Panc1 (cell line): ENCODE measurements around the gene CDK6. TPM values are rescaled to one million over a fixed set of nuclear protein-coding genes. Genes with fewer than 3 reads are reported as not detected.

Source experiments
- ATAC-seq: fragments of 200-7000 bp; cut with Tn5 transposase; 2 replicates; pipeline ENCODE4 v1.9.1; 2020; ENCODE audit warnings: mild to moderate bottlenecking, moderate library complexity
- BruUV-seq: library from RNA; stranded (reverse); fragments of 400-500 nt; replicated peaks from 2 replicates; lab custom pipeline; 2021; lab: Mats Ljungman, UMichigan
- CTCF ChIA-PET: fragments of 300-600 bp; sonication (Branson Sonifier 250); formaldehyde crosslinking; loops from one replicate; lab custom pipeline; 2022; ENCODE audit warnings: antibody characterized with exemption; lab: Charles Lee
- POLR2A ChIA-PET: fragments of 300-600 bp; sonication (Branson Sonifier 250); formaldehyde crosslinking; loops from one replicate; lab custom pipeline; 2022; ENCODE audit warnings: antibody characterized with exemption; lab: Charles Lee
- DNase-seq: peaks from one replicate; pipeline ENCODE4 v3.0.0-alpha.2; 2010; ENCODE audit warnings: low read depth, low spot score
- H3K27ac ChIP-seq: 2 replicates; pipeline ENCODE4 v1.5.1; 2011; ENCODE audit warnings: mild to moderate bottlenecking, low read length, inconsistent platforms
- H3K27me3 ChIP-seq: fragments of 200-500 bp; sonication (Bioruptor generic); 2 replicates; pipeline ENCODE4 v1.6.0; 2014; ENCODE audit warnings: low read length, inconsistent platforms; ENCODE audit not compliant: control insufficient read depth, insufficient read depth
- H3K36me3 ChIP-seq: fragments of 200-500 bp; sonication (Bioruptor generic); 2 replicates; pipeline ENCODE4 v1.5.1; 2014; ENCODE audit warnings: inconsistent platforms, mild to moderate bottlenecking, low read length, moderate library complexity; ENCODE audit not compliant: control insufficient read depth, insufficient read depth
- H3K4me1 ChIP-seq: 2 replicates; pipeline ENCODE4 v1.5.1; 2011; ENCODE audit warnings: inconsistent platforms, mild to moderate bottlenecking, low read length, moderate library complexity; ENCODE audit not compliant: control insufficient read depth, insufficient read depth
- H3K4me3 ChIP-seq, 2 experiments: 2 replicates each; pipeline ENCODE4 v1.5.1; 2011 to 2012; ENCODE audit warnings: low read depth in 2 of 2, low read length in 2 of 2, mild to moderate bottlenecking in 2 of 2, inconsistent platforms in 1 of 2, moderate library complexity in 1 of 2
- H3K9me3 ChIP-seq: fragments of 200-500 bp; sonication (Bioruptor generic); 2 replicates; pipeline ENCODE4 v1.5.1; 2014; ENCODE audit warnings: low read depth, mild to moderate bottlenecking, inconsistent platforms, low read length, moderate library complexity; ENCODE audit not compliant: control insufficient read depth, insufficient read depth
- POLR2AphosphoS5 ChIP-seq: IDR thresholded peaks from 2 replicates; pipeline ENCODE4 v1.6.1; 2012; ENCODE audit warnings: mild to moderate bottlenecking, low read depth, low read length, moderate library complexity
- SIN3A ChIP-seq: IDR thresholded peaks from 2 replicates; pipeline ENCODE4 v1.6.1; 2012; ENCODE audit warnings: low read depth, mild to moderate bottlenecking, low read length, moderate library complexity, borderline replicate concordance; ENCODE audit not compliant: insufficient read depth
- TCF7L2 ChIP-seq: IDR thresholded peaks from 2 replicates; pipeline ENCODE4 v1.6.1; 2011; ENCODE audit warnings: mild to moderate bottlenecking, low read depth, low read length, inconsistent platforms
- in situ Hi-C: cut with HindIII; loops from 2 replicates; pipeline ENCODE4 v1.10.0; 2016; ENCODE audit warnings: low sequenced_read_pairs, low pct_unique_long_range_greater_than_20kb
- intact Hi-C: fragments of 100-400 bp; cut with micrococcal nuclease; formaldehyde crosslinking; loops from one replicate; pipeline ENCODE4 v1.10.0; 2022; ENCODE audit not compliant: unreplicated experiment
- total RNA-seq: library from RNA; stranded (reverse); gene quantifications from one replicate; pipeline ENCODE4 v1.2.1, GENCODE V29; 2021; ENCODE audit not compliant: unreplicated experiment
- TF ChIP-seq, protein P1 (sequence below): fragments of 450-650 bp; IDR thresholded peaks from 2 replicates; pipeline ENCODE4 v1.5.1; 2017; ENCODE audit warnings: mild to moderate bottlenecking
- TF ChIP-seq, protein P2 (sequence below), 2 experiments: IDR thresholded peaks; 2 replicates each; pipeline ENCODE4 v1.6.1; 2011 to 2012; ENCODE audit warnings: low read depth in 2 of 2, control low read depth in 1 of 2, low read length in 1 of 2, mild to moderate bottlenecking in 1 of 2, moderate library complexity in 1 of 2; ENCODE audit not compliant: insufficient read depth in 1 of 2

The CDK6 gene
- total RNA-seq, 1 experiment from 2014 or later = 57.4 TPM

DNA sequence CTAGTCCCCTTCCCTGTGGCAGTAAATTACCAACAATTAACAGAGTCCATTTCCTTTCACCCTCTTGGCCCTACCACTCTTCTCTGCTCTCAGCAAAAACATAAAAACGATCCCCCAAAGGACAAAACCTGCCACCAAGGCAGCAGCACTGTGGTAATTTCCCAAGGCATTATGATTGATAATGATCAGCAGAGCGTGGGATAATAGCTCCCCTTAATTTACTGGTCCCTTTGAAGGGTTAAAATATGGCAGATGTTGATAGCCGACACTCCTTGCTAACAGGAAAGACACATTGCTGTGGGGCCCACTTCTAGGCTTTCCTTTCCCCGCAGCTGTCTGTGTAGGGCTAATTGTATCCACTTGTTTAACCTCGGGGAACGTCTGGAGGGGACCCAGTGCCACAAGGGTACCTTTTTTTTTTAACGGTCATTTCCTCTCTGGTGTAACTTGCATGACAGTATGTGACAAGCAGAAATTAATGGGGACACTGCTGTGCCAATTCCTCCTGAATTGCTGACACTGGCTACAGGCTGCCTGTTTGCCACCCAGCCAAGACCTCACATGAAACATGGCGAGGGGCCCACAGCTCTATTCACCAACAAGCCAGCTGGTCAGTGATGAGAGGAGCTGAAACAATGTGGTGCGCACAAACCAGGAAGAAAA lies 81.3 kb downstream of the CDK6 start:
- intact Hi-C loops = no loop called here

DNA sequence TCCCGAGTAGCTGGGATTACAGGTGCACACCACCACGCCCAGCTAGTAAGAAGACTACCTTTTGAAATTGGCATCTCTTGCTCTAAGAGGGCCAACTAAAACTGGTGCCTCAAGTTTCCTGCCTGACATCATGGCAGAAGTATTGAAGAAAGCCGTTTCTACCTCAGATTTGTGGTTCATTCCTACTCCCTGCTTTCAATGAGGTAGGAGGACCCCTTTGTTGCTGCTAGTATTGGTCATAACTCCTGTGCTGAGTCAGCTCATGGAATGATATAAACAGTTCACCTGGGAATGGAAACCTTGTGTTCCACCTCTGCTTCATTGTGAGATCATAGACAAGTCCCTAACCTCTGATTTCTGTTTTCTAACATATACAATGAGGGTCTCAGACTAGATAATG lies 82.8 kb downstream of the CDK6 start:
- ATAC-seq (no peak), DNase-seq (no peak)
- POLR2A ChIA-PET = no interaction called here

More for the DNA sequence above, 81.3 kb downstream of the CDK6 start:
- BruUV-seq = no TSS peak
- Histone ChIP-seq H3K4me3 (no peak overlapping the region), H3K27ac (peak overlapping the region; percentile 60), H3K4me1 (peaks cover 47% of the 10 kb centered on the region), H3K27me3 (no peaks in the 10 kb centered on the region), H3K36me3 (no peaks in the 10 kb centered on the region), H3K9me3 (no peaks in the 10 kb centered on the region)
- ChIA-PET CTCF (no interaction called here), POLR2A (interaction anchor here (0.6 kb wide), 2 partner anchors 28 to 122 kb away, joined by 4 to 11 read pairs; no protein-coding TSS in a partner anchor)
- no peak for DNase-seq
- in situ Hi-C loops = no loop called here
- ATAC-seq = no peak
- TF ChIP-seq, protein P1, sequence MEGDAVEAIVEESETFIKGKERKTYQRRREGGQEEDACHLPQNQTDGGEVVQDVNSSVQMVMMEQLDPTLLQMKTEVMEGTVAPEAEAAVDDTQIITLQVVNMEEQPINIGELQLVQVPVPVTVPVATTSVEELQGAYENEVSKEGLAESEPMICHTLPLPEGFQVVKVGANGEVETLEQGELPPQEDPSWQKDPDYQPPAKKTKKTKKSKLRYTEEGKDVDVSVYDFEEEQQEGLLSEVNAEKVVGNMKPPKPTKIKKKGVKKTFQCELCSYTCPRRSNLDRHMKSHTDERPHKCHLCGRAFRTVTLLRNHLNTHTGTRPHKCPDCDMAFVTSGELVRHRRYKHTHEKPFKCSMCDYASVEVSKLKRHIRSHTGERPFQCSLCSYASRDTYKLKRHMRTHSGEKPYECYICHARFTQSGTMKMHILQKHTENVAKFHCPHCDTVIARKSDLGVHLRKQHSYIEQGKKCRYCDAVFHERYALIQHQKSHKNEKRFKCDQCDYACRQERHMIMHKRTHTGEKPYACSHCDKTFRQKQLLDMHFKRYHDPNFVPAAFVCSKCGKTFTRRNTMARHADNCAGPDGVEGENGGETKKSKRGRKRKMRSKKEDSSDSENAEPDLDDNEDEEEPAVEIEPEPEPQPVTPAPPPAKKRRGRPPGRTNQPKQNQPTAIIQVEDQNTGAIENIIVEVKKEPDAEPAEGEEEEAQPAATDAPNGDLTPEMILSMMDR = no peak
- no peak for TF ChIP-seq POLR2AphosphoS5
- no peak for TF ChIP-seq SIN3A
- no peak for TF ChIP-seq TCF7L2
- TF ChIP-seq, protein P2, sequence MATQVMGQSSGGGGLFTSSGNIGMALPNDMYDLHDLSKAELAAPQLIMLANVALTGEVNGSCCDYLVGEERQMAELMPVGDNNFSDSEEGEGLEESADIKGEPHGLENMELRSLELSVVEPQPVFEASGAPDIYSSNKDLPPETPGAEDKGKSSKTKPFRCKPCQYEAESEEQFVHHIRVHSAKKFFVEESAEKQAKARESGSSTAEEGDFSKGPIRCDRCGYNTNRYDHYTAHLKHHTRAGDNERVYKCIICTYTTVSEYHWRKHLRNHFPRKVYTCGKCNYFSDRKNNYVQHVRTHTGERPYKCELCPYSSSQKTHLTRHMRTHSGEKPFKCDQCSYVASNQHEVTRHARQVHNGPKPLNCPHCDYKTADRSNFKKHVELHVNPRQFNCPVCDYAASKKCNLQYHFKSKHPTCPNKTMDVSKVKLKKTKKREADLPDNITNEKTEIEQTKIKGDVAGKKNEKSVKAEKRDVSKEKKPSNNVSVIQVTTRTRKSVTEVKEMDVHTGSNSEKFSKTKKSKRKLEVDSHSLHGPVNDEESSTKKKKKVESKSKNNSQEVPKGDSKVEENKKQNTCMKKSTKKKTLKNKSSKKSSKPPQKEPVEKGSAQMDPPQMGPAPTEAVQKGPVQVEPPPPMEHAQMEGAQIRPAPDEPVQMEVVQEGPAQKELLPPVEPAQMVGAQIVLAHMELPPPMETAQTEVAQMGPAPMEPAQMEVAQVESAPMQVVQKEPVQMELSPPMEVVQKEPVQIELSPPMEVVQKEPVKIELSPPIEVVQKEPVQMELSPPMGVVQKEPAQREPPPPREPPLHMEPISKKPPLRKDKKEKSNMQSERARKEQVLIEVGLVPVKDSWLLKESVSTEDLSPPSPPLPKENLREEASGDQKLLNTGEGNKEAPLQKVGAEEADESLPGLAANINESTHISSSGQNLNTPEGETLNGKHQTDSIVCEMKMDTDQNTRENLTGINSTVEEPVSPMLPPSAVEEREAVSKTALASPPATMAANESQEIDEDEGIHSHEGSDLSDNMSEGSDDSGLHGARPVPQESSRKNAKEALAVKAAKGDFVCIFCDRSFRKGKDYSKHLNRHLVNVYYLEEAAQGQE (IDR thresholded peaks at IDR 0.05; ENCODE audit: insufficient read depth in 1 of 2, low read depth in 2 of 2, low read length in 1 of 2) = no peak

More for the DNA sequence above, 82.8 kb downstream of the CDK6 start:
- in situ Hi-C loops (no loop called here), intact Hi-C loops (no loop called here)
- no peak overlapping the region for H3K4me3 ChIP-seq
- peak overlapping the region; percentile 56 for H3K27ac ChIP-seq
- H3K4me1 ChIP-seq = peaks cover 54% of the 10 kb centered on the region
- no peaks in the 10 kb centered on the region for H3K36me3 ChIP-seq
- no peaks in the 10 kb centered on the region for H3K9me3 ChIP-seq
- CTCF ChIA-PET = no interaction called here
- H3K27me3 ChIP-seq = no peaks in the 10 kb centered on the region
- BruUV-seq = no TSS peak
- TF ChIP-seq SIN3A (no peak), TCF7L2 (no peak), POLR2AphosphoS5 (no peak)
- TF ChIP-seq, protein P1 = no peak
- TF ChIP-seq, protein P2 (IDR thresholded peaks at IDR 0.05; ENCODE audit: insufficient read depth in 1 of 2, low read depth in 2 of 2, low read length in 1 of 2) = no peak
